Thoracic aorta endothelial cell (primary cell): ENCODE measurements around the gene COQ9. TPM values are rescaled to one million over a fixed set of nuclear protein-coding genes. Genes with fewer than 3 reads are reported as not detected.

Source experiments
- total RNA-seq: library from RNA; depleted of rRNA; stranded (reverse); fragments of >200 nt; gene quantifications from 2 replicates; pipeline ENCODE4 v1.2.3, GENCODE V29; 2012

Gene COQ9
- total RNA-seq, result 35.9 and 45.7 TPM in 2 replicates

DNA sequence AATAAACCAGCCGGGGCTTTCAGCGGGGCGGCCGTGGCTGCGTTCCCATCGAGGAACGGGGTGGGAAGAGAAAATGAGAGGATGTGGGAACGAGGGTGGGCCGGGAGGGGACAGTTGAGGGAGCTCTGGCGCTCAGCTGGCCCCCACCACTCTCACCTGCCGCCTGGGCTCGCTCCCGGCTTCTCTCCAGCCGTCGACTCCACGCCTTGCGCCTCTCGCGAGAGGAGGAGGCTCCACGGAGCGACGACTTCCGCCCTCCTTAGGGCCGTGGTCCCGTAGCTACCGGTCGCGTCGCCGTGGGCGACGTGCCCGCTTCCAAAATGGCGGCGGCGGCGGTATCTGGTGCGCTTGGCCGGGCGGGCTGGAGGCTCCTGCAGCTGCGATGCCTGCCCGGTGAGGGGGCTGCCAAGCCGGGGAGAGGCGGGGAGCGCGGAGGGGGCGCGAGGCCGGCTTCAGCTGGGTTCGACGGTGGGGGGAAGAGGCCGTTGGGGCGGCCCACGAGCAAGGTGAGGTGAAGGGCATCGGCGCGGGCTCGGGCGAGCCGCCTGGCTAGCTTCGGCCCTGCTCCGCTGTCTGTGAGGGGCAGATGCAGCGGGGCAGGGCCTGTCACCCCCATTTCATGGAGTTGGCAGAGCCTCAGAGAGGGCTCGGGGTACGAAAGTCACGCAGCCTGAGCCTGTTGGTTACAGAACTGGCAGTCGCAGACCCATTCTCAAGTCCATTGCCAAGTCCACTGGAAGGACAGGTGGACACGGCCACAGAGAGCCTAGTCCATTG lies at the start of gene COQ9, which contains the start of gene CIAPIN1:
TSS of gene COQ9 (plus strand) at position 294 of the 777 bp plus-strand sequence. CDS start at position 321, 27 bp downstream.
TSS of gene CIAPIN1 (minus strand) at position 200 of the 777 bp plus-strand sequence. CDS start 6,457 bp downstream, outside the sequence.

DNA sequence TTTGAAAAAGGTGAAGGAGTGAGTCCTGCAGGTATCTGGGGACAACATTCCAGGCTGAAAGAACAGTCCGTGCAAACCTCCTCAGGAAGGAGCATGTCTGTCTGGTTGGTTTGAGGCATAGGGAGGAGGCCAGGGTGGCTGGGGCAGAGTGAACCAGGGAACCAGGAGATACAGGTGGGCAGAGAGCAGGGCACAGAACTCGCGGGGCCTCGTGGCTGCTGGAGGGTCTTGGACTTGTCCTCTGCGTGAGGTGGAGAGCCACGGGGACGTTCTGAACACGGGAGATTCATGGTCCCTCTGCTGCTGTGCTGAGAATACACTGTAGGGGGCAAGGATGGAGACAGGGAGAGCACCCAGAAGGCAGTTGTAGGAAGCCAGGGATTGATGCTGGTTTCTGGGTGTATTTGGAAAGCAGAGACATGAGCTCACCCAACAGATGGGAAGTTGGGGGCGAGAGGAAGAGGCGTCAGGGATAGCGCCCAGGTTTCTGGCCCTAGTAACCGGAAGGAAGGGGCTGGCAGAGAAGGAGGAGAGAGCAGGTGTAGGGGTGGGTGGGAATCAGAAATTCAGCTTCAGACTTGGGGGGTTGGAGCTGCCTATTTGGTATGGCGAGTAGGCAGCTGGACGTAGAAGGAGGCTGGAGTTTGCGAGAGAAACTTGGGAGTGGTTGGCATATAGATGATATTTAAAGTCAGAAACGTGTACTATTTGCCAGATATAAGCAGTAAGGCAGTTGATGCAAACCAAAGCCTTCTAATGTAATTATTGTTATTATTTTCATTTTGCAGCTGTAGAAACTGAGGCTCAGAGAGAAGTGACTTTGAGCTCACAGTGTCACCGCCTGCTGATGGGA lies 43.1 kb upstream of the COQ9 start, which contains the start of gene CCL17:
TSS of gene CCL17 (plus strand) at position 803 of the 853 bp plus-strand sequence. CDS start 9,166 bp downstream, outside the sequence.

DNA sequence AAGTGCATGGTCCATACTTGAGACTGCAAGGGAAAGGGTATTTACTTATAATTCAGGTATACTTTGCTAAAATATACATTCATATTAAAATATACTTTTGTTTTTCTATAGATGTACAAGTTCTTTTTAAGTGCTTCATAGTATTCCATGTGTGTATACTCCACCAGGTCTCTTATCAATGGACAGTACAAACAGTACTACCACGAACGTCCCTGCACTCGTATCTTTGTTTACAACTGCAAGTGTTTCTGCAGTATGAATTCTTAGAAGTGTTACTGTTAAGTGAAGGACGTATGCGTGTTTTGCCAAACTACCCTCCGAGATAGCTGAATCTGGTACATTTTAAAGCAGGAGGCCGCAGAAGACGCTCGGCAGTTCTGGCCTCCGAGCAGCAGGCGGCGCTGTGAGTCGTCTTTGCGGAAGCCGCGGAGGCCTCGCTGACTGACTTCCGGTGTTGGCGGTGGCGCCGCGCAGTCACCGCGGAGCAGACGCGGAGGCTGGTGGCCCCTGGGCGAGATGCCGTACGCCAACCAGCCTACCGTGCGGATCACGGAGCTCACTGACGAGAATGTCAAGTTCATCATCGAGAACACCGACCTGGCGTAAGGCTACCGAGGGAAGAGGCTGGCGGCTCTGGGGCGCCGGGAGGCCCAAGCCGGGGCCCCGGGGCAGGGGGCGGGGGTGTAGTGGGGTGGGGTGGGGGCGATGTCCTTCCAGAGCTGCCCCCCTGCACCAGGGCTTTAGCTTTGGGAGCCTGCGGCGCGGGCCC lies 15.1 kb downstream of the COQ9 start, which contains the start of gene POLR2C:
TSS of gene POLR2C (plus strand) at position 471 of the 769 bp plus-strand sequence. CDS start at position 517, 46 bp downstream.

DNA sequence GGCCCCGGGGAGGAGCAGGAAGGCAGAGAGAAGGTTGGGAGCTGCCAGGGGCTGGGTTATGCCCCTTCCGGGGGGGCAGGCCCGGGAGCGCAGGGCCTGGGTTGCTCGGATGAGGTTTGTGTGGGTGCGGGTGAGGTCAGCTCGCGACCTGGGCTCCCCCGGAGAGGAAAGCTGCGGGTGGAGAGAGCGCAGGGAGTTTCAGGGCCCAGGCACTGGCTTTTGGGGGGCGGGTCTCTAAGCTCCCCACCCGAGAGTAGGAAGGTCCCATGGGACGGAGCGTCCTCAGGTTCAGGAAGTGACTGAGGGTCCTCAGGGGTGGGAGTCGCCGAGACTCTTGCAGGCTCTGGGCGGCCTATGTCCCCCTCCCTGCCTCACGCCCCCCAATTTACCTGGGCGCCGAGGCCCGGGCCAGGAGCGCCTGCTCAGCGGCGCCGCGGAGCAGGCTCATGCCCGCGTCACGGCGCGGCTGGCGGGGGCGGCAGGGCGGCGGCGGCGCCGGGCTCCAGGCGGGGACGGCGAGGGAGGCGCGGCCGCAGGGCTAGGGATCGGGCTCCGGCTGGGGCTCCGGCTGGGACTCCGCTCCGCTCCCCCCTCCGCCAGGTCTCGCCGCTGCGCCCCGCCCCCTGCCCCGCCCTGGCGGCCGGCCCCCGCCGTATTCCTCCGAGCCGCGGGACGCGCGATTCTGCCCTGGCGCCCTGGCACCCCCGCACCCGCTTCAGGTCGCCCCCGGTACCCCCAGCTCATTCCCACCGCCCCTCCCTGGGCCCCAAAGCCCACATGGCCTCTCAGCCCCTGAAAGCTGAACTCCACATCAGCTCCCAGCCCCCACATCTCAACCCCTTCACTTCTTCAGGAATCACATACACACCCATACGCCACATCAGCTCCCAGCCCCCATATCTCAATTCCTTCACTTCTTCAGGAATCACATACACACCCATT lies 38.9 kb downstream of the COQ9 start, which contains the start of gene DOK4:
TSS of gene DOK4 (minus strand) at position 578 of the 942 bp plus-strand sequence. CDS start 6,986 bp downstream, outside the sequence.

Other genes starting within 250 kb of the COQ9 start
- 127 and 145 TPM in 2 replicates for gene ARL2BP, start 202.2 kb upstream of the COQ9 start, total RNA-seq
- 1.4 and 2.0 TPM in 2 replicates for gene PLLP, start 162.8 kb upstream of the COQ9 start, total RNA-seq
- not detected in 2 replicates for gene CCL22, start 88.7 kb upstream of the COQ9 start, total RNA-seq
- gene CX3CL1, start 75.0 kb upstream of the COQ9 start, total RNA-seq, result 0.27 and 1.7 TPM in 2 replicates
- gene CCL17, start 42.7 kb upstream of the COQ9 start, total RNA-seq, result not detected in 2 replicates
- gene CIAPIN1, start 94 bp upstream of the COQ9 start, total RNA-seq, result 74.7 and 80.6 TPM in 2 replicates
- 107 and 111 TPM in 2 replicates for gene POLR2C, start 15.2 kb downstream of the COQ9 start, total RNA-seq
- 18.0 and 29.9 TPM in 2 replicates for gene DOK4, start 39.0 kb downstream of the COQ9 start, total RNA-seq
- 7.2 and 8.8 TPM in 2 replicates for gene CCDC102A, start 89.1 kb downstream of the COQ9 start, total RNA-seq
- gene ADGRG5, start 95.2 kb downstream of the COQ9 start, total RNA-seq, result not detected in 2 replicates
- 54.5 and 137 TPM in 2 replicates for gene ADGRG1, start 181.2 kb downstream of the COQ9 start, total RNA-seq
- not detected in 2 replicates for gene ADGRG3, start 220.8 kb downstream of the COQ9 start, total RNA-seq
- 0.07 TPM in 1 of 2 replicates, not detected in the other for gene DRC7, start 247.3 kb downstream of the COQ9 start, total RNA-seq